HG02571 (cell line): ENCODE measurements around the gene PRKN.
"Not testable (repeated sequence)": the region's sequence is repeated elsewhere in the genome, so short reads cannot be mapped to it uniquely, and the experiment has no call there.

Experiments
- ATAC-seq: cut with Tn5 transposase; IDR thresholded peaks from one replicate; pipeline ENCODE4 v1.9.1; 2021; ENCODE audit warnings: mild to moderate bottlenecking, moderate library complexity; ENCODE audit not compliant: unreplicated experiment

The PRKN gene

GRCh38 chr6:161542346-161542980, 1185.1 kb downstream of the PRKN start:
- no peak for ATAC-seq

DNA sequence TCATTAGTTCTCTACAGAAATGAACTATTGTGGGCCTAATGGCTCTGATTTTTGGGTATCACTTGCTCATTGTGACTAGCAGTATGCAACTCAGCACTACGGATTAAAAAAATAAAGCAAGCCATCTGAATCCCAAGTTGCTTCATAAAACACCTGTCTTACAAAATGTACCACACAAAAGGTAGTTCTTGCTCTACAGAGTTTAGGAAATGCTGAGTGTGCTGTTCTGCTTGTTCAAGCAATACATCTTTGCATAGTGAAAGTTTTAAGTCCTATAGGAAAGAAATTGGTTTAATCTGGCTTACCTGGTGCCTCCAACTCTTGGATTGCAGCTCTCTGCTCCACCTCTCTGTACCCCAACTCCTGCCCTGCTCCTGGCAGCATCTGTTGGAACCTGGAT, 1187.0 kb downstream of the PRKN start:
- ATAC-seq: no peak

- no peak for ATAC-seq
These were observed 1191.3 kb downstream of the PRKN start for GRCh38 chr6:161536224-161536630.

GRCh38 chr6:161534264-161534873, 1193.2 kb downstream of the PRKN start:
- no peak for ATAC-seq

DNA sequence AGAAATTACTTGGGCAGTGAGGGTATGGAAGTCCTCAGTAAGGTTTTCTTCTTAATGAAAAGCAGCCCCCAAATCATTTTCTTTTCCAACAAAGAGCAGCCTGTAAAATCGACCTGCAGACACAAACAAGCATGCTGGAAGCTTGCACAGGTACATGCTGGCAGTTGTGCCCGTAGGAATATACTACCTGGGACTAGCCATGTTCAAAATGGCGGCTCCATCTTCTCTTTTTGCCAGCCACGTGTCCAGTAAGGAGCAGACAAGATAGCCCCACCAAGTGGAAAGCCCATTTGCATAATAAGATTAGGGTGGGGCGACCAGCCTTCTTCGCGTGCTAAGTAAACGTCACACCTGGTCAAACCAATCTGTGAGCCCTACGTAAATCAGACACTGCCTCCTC, 1194.3 kb downstream of the PRKN start:
- no peak for ATAC-seq

DNA sequence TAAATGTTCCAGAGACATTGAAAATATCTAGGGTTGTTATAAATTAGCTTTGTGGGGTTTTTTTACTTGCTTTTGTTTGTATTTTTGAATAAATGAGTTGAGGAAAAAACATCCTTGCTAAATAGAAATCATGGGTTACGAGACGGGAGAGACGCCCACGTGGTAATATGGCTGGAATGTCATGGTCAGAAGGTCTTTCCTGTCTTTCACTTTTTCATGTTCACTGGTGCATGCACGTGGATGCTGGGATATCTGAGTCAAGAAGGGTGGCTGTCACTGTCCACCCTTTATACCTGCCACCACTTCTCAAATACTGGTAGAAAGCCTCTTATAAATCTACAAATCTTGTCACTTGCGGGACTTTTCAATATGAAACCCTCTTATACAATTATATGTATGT, 1195.0 kb downstream of the PRKN start:
- no peak for ATAC-seq

DNA sequence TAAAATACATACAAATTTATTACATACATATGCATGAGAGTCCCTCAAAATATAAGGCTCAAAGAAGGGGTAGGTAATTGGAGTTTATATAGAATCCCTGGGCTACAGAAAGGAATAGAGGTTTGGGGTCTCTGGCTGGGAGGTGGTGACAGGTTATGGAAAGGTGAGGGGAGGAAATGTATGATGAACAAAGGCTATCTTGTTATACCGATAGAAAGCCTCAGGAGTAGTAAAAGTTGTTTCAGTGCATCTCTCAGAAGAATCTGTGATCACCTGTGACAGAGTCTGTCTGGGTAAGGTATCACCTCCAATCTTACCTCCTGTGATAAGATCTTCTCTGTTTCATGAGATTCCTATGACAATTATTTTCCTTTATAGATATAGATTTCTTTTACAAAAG, 1200.8 kb downstream of the PRKN start:
- ATAC-seq: no peak

DNA sequence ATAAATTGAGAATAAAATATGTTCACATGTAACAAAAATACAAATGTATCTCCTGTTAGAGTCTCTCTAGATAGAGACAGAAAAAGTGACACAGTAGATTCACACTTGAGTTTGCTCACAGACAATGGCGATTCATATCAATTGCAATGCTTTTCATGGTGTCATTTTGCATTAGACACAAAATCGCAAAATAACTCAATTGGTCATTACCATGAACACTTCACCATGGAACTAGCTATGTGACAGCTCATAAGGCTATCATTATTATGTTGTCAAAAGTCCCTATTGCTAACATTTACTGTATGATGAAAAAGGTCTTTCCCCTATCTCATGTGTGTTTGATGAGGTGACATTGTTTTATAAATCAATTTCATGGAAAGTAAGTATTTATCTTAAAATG, 1204.2 kb downstream of the PRKN start:
- ATAC-seq: no peak

DNA sequence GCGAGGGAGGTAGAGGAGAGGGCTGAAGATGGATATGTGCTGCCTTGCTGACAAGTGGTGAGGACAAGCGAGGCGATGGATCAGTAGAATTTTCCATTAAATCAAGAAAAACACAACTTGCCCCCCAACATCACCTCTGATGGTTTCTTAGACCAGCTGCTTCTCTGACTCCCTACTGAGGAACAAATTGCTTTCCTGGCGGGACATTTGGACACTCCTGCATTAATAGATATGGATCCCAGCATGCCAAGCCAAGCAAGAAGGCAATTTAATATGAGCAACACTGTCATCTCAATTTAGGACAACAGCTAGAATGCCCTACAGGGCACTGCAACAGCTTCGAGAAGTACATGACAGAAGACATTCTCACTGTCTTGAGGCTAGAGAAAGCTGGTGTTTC, 1205.3 kb downstream of the PRKN start:
- no peak for ATAC-seq

DNA sequence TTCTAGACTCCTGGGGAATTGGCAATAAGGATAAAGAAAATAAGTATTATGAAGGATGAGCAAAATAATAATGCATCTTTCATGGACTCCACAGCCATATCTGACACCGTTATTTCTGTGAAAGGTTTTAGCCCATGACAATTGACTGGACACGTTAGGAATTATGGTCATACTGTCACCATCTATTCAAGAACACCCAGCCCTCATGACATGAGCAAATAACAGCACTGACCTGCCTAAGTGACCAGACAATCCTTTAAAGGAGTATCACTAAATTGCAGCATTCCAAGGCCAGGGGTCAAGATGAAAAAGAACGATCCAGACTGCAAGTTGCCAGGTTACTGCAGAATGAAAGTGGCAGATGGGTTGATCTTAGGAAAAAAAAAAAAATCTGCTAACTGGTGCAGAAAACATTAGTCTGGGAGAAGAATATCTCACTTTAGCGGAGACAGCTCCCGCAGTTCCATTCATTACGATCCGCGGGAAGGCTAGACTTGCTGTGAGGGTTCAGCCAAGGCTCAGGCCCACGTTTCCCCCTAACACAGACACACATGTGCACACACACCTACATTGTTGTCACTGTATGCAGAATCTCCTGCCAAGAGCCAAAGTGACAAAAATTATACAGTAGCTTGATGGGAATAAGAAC, 1216.0 kb downstream of the PRKN start:
- ATAC-seq: no peak

DNA sequence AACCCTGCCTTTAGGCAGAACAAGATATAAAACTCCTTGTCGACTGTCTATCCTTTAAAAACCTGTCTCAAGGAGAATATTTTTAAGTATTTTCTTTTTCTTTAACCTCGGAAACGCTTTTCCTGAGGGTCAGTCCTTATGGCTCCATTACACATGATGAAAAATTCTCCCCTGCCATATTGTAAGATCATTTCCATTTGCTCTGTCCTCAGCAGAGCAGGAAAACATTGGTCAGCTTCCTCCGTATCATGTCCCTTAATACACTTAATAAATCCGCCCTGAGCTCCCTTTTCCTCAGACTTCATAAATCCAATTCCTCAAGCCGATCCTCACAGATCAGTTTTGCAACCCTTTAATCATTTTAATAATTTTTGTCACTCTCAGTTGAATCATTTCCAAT, 1219.2 kb downstream of the PRKN start:
- no peak for ATAC-seq

GRCh38 chr6:161507375-161507774, 1220.2 kb downstream of the PRKN start:
- no peak for ATAC-seq

GRCh38 chr6:161503570-161503969, 1224.0 kb downstream of the PRKN start:
- ATAC-seq: no peak

DNA sequence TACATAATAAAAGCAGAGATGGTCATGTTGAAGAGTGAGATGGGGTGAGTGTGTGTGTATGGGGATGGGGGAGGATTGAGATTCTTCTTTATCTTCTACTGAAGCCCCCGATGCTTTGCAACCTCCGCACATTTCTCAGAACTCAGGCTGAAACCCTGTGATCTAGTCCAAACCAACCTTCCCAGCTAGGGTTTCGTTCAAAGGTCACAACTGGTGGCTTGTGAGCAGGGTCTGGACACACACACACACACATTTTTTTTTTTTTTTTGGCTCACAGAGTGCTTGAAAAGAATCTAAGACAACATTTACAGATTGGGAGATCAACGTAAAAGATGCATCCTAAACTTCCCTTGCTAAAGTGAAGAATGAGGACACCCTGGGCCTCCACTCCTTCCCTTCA, 1228.7 kb downstream of the PRKN start:
- ATAC-seq: no peak

- no peak for ATAC-seq
These were observed 1229.2 kb downstream of the PRKN start for GRCh38 chr6:161498359-161498758.

DNA sequence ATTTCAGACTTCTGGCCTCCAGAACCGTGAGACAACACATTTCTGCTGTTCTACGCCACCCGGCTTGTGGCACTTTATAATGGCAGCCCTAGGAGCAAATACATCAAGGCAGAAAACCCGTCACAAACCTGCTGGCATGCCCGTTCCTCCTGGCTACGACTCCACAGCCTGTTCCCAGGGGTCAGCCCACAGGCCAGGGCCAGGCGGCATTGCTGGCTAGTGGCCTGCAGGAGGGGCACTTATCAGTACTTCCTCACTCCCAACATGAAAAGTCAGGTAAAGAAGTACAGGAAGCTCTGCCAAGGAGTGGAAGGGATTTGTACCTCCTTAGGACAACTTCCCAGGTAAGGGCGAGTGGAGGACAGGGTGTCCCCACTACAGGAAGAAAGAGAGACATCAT, 1230.6 kb downstream of the PRKN start:
- ATAC-seq: no peak

- not testable (repeated sequence) for ATAC-seq
These were observed 1231.3 kb downstream of the PRKN start for GRCh38 chr6:161496271-161496670.

DNA sequence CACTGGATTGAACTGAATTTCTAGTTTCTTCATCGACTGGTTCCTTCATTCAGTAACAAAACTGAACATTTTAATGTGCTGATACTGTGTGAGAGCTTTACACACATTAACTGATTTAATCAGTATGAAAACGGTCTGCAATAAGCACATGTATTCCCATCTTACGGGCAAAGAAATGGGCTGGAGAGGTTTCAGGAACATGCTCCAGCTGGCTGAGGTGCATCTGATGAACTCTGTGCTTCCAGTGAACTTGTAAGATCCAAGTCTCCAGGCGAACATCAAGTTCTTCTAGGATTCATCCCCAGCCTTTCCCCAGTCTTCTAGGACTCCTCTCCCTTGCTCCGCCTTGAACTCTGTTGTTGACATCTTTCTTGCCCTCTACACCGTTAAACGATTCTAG, 1233.0 kb downstream of the PRKN start:
- no peak for ATAC-seq

GRCh38 chr6:161493576-161494118, 1233.9 kb downstream of the PRKN start:
- ATAC-seq: no peak

- ATAC-seq: no peak
These were observed 1237.8 kb downstream of the PRKN start for GRCh38 chr6:161489626-161490306.

DNA sequence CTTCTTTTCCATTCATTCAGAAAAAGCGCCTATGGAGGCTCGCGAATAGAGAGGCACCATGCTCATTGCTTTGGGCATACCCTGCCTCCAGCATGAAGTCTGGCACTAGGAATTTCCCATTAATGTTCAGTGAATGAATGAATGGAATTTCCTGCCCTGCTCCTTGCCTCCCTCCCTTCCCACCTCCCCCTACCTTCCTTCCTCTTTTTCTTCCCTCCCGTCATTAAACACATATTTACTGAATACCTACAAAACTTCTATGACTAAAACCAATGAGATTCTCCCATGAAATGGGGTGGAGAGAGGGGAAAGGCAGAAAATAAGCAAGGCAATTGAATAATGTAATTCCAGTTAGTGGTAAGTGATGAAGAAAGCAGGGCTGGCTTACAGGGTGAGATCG, 1239.9 kb downstream of the PRKN start:
- ATAC-seq: no peak

- ATAC-seq: no peak
These were observed 1240.4 kb downstream of the PRKN start for GRCh38 chr6:161487217-161487531.
